Subcutaneous adipose tissue (tissue), 4 donors: Measurements from ENCODE around the gene PTPN14. TPM values are rescaled to one million over a fixed set of nuclear protein-coding genes. Genes with fewer than 3 reads are reported as not detected.

ENCODE experiments used
- total RNA-seq, 4 donors: library from RNA; depleted of rRNA; stranded (reverse); fragments of >200 nt; gene quantifications; one replicate each; pipeline ENCODE4 v1.1.0, GENCODE V29; 2016
- TF ChIP-seq, protein P1 (sequence below): fragments of 450-650 bp; IDR thresholded peaks from one replicate; pipeline ENCODE4 v1.5.1; 2016; ENCODE audit warnings: low read depth, mild to moderate bottlenecking, control low read depth, antibody characterized with exemption, moderate library complexity

PTPN14 gene
- total RNA-seq, 4 donors from 2014 or later: 13.1 to 39.2 (median 30.0) TPM

DNA sequence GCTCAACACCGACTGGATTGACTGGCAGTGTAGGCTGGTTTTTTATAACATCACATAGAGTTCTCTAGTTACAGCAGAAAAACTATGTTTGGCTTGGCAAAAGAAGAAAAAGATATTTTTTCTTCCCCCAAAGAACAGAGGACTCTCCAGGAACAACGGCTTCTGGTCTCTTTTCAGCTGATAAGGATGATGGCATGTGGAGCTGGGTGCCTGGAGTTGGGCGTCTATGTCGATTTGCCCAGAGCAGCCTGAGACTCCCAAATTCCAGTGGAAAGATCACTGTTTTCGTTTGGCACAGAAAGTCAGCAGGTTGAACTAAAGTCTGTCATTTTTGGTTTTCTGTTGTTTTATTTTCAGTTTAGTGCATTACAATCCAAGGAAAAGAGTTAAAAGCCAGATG lies 179.3 kb downstream of the PTPN14 start:
- TF ChIP-seq, protein P1, sequence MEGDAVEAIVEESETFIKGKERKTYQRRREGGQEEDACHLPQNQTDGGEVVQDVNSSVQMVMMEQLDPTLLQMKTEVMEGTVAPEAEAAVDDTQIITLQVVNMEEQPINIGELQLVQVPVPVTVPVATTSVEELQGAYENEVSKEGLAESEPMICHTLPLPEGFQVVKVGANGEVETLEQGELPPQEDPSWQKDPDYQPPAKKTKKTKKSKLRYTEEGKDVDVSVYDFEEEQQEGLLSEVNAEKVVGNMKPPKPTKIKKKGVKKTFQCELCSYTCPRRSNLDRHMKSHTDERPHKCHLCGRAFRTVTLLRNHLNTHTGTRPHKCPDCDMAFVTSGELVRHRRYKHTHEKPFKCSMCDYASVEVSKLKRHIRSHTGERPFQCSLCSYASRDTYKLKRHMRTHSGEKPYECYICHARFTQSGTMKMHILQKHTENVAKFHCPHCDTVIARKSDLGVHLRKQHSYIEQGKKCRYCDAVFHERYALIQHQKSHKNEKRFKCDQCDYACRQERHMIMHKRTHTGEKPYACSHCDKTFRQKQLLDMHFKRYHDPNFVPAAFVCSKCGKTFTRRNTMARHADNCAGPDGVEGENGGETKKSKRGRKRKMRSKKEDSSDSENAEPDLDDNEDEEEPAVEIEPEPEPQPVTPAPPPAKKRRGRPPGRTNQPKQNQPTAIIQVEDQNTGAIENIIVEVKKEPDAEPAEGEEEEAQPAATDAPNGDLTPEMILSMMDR: no peak

DNA sequence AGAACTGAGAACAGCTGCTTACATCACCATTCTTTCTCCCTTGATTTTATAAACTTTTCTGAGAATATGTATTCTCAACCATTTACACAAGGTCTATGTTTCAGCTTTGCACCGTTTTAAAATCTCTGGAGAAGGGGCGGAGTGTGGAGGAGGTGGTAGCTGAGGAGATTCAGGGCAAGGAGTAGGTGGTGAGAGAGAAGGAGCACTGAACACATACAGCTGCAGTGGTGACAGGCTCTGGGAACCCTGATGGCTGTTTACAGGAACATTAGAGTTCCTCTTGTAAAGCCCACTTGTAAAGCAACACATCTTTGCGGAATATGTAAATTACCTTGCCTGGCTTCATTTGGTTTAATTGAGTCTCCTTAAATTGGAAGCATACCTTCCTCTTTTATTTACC lies 180.8 kb downstream of the PTPN14 start:
- TF ChIP-seq, protein P1: no peak

DNA sequence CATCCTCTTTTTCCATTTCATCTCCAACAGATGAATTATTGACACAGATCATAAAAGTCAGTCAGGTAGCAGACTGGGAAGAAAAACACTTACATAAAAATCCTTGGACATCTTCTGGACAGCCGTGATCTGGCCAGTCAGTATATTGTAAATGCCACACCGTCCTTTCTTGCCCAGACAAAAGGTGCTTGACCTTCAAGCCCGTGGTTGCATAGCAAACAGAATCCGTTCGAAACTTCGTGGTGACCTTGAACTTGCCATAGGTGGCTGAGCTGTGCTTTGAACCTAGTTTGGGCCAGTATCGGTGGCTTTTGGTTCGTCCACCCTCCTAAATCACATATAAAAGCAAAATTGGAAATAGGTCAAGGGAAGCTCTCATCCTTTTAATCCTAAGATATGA lies 182.0 kb downstream of the PTPN14 start:
- TF ChIP-seq, protein P1: no peak

DNA sequence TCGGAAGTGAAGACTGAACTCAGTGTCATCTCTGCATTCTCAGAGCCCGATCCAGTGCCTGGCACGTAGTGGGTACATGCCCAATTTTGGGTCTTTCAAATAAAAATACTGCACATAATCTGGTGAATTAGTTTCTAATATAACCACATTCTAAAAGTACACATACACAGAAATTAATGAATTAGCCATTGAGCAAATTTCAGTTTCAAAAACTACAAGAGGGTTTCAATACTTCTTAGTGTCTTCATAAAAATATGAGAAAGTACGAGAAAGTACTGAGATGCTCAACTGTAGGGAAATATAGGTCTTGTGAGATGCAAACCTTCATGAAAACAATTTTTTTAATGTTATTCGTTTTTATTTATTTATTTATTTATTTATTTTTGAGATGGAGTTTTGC lies 183.6 kb downstream of the PTPN14 start:
- TF ChIP-seq, protein P1: no peak

DNA sequence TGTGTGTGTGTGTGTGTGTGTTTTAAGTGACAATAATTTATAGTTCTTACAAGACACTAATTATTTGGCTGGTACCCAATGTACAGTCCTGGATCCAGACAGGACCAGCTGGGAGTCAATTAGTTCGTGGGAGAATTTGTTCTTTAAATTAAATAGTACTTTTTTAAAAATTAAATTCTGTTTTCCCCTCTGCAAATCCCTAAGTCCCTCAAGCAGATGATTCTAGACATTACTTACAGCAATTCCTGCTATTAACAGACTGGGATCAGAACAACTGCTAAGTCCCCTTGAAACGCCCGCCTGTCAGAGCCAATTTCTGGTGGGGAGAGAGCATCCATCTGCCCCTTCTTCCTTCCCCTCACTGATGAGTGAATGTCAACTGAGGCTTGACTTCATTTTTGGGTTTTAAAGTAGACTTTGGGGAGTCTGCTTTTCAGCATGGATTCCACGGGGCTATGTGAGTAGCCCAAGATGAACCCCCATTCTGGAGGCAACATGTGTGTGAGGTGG lies 186.6 kb downstream of the PTPN14 start:
- TF ChIP-seq, protein P1: no peak

DNA sequence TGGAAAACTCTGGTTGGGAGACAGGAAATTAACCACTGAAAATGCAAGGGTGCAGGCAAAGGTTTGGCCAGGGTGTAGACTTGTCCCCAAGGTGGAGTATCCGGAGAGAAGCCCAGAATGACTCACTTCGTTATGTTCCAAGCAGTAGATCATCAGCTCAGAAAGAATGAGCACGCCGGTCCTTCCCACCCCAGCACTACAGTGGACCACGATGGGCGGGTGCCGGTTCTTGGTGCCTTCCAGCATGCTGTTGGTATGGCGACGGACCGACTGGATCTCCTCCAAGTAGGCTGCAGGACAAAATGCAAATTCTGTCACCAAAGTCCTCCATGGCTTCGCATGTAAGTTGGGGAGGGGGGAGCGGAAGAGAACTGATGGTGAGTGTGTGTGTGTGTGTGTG lies 187.0 kb downstream of the PTPN14 start:
- TF ChIP-seq, protein P1: no peak

DNA sequence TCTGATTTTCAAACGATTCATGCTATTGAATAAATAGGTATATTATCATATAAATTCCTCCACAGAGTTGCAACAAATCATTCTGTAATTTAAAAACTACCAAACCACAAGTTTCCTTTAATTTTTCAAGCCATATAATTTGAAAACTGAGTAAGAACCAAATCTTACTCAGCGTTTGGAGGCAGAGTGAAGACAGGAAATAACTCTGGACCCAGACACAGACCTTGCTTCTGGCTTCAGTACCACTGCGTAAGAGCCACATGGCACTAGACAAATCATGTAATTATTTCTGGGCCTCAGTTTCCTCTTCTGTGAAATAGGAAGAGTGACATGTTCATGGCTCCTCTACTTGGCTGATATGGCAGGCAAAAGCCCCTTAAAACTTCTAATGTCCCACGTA lies 188.0 kb downstream of the PTPN14 start:
- TF ChIP-seq, protein P1: no peak
